Mesenteric fat pad (tissue), 1 donor: ENCODE data around the gene CTIF. TPM values are rescaled to one million over a fixed set of nuclear protein-coding genes. Genes with fewer than 3 reads are reported as not detected.
A peak's percentile ranks its signal among the peaks of the same experiment; 100 is the strongest.

Source experiments
- DNase-seq: peaks from one replicate; pipeline ENCODE4 v3.0.0-alpha.2; 2020; ENCODE audit warnings: low spot score
- total RNA-seq: library from RNA; stranded (reverse); fragmentation: NEBNext Ultra II Directional; extraction: Animal tissue kit (Norgen Biotek cat#: 25700); gene quantifications from one replicate; pipeline ENCODE4 v1.2.1, GENCODE V29; 2021
- donor health status: DM: yes; HTN: yes; CAD: no.

The CTIF gene
- total RNA-seq, 1 donor from 2014 or later = 196 TPM

DNA sequence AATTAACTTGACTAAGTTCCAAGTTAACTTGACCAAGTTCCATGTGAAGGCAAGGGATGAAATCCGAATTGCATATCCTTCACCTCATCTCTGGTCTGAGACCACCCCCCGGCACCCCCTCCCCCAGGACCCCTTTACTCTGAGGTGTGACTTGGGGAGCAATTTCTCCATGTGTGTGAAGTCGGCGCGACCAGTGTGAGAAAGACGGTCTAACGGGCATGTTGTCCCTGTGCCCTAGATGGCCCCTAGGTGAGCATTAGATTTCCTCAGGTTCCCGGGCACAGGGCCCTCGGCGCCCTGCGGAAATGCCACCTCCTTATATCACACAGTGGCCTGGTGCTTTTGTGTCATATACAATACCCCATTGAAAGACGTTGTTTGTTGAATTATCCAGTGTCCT lies 137.1 kb downstream of the CTIF start:
- peak; percentile 68 for DNase-seq

- peak; percentile 89 for DNase-seq
Observed at GRCh38 chr18:48676346-48676745, 137.5 kb downstream of the CTIF start.

- peak; percentile 93 for DNase-seq
Observed at GRCh38 chr18:48676756-48677368, 138.0 kb downstream of the CTIF start.

DNA sequence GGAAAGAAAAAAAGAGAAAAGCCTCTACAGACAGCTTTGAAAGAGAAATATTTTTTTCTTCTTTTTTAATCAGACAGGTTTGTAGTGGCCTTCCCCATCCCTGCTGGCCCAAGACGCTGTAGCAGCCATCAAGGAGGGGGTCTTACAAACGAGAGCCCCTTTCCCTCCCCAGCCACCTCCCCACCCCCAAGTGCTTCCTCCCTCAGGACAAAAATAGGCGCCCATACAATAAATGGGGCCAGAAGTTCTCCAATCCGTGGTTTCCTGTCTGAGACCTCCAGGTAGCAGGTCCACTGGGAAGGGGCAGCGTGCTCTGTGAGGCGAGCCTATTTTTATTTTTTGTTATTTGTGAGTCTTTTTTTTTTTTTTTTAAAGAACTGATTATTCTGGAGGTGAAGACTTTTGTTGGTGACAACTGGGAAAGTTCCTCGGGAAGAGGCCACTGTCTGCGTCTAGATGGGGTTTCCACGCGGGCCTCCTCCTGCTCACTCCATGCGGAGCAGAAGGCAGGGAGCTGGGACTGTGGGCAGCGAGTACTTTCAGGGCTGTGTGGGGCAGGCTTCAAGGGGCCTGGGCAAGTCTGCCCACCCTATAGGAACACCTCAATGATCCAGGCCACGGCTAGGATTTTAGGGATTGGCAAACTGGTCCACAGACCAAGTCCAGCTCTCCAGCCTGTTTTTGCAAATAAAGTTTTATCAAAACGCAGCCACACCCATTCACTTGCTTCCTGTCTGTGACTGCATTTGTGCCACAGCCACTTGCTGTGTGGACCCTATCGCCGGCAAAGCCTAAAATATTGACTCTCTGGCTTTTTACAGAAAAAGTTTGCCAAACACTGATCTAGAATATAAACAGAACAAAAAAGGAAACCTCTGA lies 139.6 kb downstream of the CTIF start:
- no peak for DNase-seq

GRCh38 chr18:48679236-48679635 lies 140.4 kb downstream of the CTIF start:
- no peak for DNase-seq

- no peak for DNase-seq
Observed at GRCh38 chr18:48680339-48681250, 141.8 kb downstream of the CTIF start.

- DNase-seq = no peak
Observed at GRCh38 chr18:48682768-48683167, 143.9 kb downstream of the CTIF start.

- DNase-seq = no peak
Observed at GRCh38 chr18:48683197-48683596, 144.4 kb downstream of the CTIF start.

- no peak for DNase-seq
Observed at GRCh38 chr18:48683661-48684060, 144.8 kb downstream of the CTIF start.

DNA sequence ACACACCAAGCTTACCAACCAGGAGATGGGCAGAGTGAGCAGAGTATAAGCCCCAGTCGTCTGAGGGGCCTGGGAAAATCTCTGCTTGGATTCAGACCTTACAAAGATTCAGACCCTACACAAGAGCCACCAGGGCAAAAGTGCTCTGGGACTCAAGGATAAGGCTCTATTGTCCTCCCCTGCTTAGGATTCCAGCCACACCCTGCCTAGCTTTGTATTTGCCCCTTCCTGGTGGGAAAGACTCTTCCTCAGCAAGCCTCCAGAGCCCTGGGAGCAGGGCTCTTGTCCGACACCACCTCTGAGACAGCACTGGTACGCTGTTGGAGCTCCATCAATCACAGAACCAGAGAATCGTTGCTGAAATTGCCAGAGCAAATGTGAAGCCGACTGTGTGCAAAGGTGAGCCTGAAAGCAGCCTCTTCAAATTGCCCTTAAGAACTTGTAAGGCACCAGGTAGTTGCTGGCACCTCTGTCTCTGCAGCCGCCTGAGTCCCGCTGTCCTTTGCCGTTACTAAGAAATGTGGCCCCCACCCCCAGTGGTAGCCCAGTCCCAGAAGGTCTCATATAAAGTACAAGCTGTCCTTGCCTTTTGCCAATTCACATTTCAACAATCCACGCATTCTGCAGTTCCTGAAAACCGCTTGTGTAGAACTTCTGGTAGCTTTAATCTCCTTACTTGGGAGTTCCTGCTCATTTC lies 148.7 kb downstream of the CTIF start:
- no peak for DNase-seq

DNA sequence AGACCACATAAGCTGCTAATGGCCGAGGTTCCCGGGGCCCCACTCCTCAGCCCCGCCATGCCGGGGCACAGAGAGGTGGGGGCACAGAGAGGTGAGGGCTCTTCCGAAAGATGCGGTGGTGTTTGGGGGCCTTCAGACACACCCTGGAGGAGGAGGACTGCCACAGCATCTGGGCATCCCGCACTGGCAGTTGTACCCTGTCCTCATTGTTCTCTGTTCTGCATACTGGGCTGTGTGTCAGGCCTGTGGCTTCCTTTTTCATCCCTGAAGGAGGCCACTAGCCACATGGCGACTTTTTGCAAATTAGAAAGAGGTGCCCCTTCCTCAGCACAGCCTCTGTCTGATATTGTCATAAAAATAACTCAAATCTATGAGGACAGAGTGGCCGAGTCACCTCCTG lies 150.1 kb downstream of the CTIF start:
- no peak for DNase-seq

- DNase-seq = no peak
Observed at GRCh38 chr18:48689548-48689947, 150.7 kb downstream of the CTIF start.

DNA sequence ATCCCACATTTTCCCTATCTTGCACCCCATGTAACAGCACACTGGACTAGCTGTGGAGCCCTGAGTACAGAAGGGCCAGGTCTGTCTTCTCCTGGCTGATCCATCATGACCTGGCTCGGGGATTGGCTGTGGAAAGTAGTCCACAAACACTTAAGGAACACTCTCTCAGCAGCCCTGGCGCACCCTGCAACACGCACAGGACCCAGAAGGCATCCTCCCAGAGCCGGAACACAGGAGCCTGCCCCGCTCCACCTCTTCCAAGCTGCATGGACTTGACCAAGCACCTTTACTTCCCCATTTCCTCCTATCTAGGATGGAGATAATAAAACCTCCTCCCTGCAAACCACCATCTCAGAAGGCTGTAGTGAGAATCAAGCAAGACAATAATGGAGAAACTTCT lies 151.7 kb downstream of the CTIF start:
- DNase-seq = no peak

DNA sequence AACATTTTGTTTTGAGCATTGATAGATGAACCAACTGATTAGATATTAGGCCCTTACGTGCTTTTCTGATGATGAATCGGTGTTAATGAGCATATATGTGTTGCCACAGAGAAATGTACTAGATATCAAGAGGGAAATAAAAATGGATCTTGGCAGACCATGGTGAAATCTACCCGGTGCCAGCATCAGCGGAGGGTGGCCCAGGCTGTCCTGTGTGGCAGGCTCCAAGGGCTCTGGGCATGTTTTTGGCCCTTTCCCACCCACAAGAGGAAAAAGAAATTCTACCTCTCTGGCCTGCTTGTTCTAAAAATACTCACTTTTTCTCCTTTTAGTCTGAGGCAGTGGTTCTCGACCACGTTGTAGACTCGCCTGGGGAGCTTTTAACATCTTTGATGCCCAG lies 154.2 kb downstream of the CTIF start:
- no peak for DNase-seq

DNA sequence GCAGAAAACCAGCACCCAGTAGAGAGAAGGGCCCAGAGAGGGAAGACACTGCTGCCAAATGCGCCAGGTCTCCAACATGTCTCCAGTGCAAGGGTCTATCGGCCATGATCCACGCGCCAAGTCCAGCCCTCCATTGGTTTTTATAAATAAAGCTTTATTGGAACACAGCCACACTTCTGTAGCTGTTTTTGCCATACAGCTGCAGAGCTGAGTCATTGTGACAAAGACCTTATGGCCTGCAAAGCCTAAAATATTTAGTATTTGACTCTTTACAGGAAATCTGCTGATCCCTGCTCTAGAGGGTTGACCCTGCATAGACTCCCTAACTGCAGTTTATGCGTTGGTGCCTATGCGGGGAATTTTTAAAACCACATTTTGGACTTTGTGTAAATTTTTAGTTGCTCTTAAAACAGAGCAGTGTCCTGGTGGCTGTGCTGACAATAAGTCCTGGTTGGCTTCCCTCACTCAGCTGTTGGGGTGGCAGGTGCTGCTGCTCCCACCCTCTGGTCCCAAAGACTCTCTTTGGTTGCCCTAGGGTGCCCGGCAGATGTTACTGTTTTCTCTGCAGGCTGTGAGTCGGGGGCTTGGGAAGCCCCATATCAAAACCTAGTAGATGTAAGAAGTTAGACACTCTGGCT lies 154.9 kb downstream of the CTIF start:
- no peak for DNase-seq

GRCh38 chr18:48694295-48694694 lies 155.5 kb downstream of the CTIF start:
- DNase-seq = no peak

DNA sequence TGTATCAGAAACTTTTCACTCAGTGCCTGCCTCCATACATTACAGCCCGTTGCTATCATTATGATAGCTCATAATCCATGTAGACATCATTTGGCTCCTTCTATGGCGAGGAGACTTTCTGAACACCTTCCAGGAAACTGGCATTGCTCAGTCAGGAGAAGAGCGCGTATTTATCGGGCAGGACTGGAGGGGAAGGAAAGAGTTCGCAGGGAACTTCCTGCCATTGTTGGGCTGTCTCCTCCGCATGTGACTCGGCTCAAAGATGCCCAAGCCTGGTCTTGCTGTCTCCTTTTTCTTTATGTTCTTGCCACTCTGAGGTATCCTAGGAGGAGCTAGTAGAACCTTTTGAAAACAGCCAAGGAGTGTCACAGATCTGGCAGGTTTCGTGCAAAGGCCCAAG lies 156.8 kb downstream of the CTIF start:
- DNase-seq = no peak

GRCh38 chr18:48696218-48696617 lies 157.4 kb downstream of the CTIF start:
- no peak for DNase-seq

DNA sequence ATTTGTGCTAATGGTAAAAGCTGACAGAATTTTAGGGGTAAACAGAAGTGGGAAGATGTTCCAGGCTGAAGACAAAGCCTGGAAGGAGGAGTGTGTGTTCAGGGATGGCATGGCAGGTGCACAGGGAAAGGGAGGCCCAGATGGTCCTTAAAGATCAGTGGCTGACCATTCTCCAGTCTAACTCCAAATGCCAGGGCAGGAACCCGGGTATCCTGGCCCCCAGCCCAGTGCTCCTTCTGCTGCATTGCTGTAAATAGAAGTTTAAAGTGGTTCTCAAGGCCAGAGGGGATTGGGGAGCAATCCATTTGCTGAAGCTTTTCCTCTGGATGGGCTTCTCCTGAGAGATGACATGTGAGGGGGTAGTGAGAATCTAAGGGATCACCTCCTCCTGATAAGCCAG lies 158.6 kb downstream of the CTIF start:
- no peak for DNase-seq

- DNase-seq = no peak
Observed at GRCh38 chr18:48698707-48699106, 159.9 kb downstream of the CTIF start.

DNA sequence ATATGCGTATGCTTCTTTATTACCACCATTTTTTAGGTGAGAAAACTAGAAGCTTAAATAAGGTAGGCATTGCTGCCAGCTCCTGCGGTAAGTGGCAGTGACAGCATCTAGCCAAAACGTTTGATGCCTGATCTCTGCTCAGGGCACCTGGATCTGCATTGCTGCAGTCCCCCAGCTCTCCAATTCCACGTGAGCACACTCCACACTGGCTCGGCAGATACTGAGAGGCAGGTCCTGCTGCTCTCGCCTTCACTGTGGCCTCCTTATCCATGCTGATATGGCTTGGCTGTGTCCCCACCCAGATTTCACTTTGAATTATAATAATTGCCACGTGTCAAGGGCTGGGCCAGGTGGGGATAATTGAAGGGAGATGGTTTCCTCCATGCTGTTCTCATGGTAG lies 160.9 kb downstream of the CTIF start:
- DNase-seq = no peak
